ENCODE measurements around the gene CBFA2T2.
"Not testable (repeated sequence)": the region's sequence is repeated elsewhere in the genome, so short reads cannot be mapped to it uniquely, and the experiment has no call there.

CBFA2T2 gene

DNA sequence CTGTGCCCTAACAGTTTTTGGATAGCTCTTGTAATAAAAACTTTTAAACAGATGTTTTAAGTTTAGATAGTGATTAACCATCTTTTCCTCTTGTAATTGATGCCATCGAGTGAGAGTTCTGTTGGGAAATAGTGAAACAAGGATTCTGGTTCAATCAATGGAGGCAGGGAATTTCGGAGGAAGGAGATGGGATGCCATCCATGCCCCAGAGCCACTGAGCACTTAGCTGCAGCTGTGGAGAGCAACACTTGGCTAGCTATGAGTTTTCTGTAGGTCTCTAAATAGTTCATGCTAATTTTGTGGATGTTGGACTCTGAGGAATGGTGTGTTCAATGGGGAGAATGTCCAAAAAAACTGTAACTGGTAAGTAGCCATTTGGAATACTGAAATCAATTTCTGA, 16.7 kb downstream of the CBFA2T2 start:
- Mint-ChIP-seq H3K36me3 (ENCODE audit: low read depth) (no peaks in the 10 kb centered on the region), H3K27ac (no peak overlapping the region), H3K4me1 (ENCODE audit: low read depth) (peaks cover 6% of the 10 kb centered on the region), H3K27me3 (no peaks in the 10 kb centered on the region), H3K4me3 (no peak overlapping the region), H3K9me3 (no peaks in the 10 kb centered on the region)
- intact Hi-C loops (cut with micrococcal nuclease) = no loop called here

DNA sequence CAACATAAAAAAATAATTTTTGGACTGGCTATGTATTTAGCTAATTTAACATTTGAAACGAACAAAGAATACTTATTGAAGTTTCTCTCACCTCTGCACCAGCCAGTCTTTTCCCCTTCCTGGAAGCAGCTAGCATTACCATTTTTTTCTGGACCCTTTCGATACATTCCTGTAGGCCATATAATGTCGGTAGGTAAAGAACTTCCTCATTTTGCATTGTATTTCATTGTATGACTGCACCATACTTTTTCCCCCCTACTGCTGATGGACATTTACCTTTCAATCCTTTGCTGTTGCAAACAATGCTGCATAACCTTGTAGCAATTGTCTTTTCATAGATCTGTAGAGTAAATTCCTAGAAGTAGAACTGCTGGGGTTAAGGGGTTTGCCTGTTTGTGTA, 17.6 kb downstream of the CBFA2T2 start:
- Mint-ChIP-seq H3K36me3 (ENCODE audit: low read depth) (no peaks in the 10 kb centered on the region), H3K27ac (no peak overlapping the region)

DNA sequence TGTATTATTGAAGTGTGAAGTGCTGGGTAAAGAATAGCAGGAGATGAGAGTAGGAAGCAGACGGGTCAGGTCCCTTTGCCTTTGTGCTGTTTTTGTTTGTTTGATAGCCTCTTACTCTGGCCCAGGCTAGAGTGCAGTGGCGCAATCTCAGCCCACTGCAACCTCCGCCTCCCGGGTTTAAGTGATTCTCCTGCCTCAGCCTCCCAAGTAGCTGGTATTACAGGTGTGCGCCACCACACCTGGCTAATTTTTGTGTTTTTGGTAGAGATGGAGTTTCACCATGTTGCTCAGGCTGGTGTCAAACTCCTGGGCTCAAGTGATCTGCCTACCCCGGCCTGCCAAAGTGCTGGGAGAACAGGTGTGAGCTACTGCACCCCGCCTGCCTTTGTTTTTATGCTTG, 18.1 kb downstream of the CBFA2T2 start:
- H3K27me3 Mint-ChIP-seq; H3K4me3 Mint-ChIP-seq; H3K4me1 Mint-ChIP-seq (ENCODE audit: low read depth); H3K9me3 Mint-ChIP-seq; H3K27ac Mint-ChIP-seq; intact Hi-C loops (cut with micrococcal nuclease); H3K36me3 Mint-ChIP-seq (ENCODE audit: low read depth): not testable (repeated sequence)

More for the DNA sequence above, 17.6 kb downstream of the CBFA2T2 start:
- intact Hi-C loops (cut with micrococcal nuclease) = no loop called here
- H3K4me1 Mint-ChIP-seq (ENCODE audit: low read depth) = peaks cover 6% of the 10 kb centered on the region
- H3K27me3 Mint-ChIP-seq = no peaks in the 10 kb centered on the region
- H3K4me3 Mint-ChIP-seq = no peak overlapping the region
- no peaks in the 10 kb centered on the region for H3K9me3 Mint-ChIP-seq

DNA sequence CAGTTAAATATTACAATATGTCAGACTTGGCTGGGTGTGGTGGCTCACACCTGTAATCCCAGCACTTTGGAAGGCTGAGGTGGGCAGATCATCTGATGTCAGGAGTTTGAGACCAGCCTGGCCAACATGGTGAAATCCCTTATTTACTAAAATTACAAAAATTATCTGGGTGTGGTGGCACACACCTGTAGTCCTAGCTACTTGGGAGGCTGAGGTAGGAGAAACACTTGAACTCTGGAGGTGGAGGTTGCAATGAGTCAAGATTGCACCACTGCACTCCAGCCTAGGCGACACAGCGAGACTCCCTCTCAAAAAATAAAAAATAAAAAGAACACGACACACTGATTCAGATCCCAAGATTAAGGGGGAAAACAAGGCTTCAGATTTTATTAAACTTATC, 19.2 kb downstream of the CBFA2T2 start:
- intact Hi-C loops (cut with micrococcal nuclease); H3K27me3 Mint-ChIP-seq; H3K27ac Mint-ChIP-seq; H3K4me1 Mint-ChIP-seq (ENCODE audit: low read depth); H3K36me3 Mint-ChIP-seq (ENCODE audit: low read depth); H3K4me3 Mint-ChIP-seq; H3K9me3 Mint-ChIP-seq: not testable (repeated sequence)

DNA sequence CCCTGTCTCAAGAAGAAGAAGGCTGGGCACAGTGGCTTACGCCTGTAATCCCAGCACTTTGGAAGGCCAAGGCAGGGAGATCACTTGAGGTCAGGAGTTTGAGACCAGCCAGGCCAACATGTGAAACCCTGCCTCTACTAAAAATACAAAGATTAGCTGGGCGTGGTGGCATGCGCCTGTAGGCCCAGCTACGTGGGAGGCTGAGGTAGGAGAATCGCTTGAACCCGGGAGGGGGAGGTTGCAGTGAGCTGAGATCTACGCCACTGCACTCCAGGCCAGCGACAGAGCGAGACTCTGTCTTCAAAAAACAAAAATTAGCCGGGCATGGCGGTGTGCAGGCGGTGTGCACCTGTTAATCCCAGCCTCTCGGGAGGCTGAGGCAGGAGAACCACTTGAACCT, 22.0 kb downstream of the CBFA2T2 start:
- H3K4me3 Mint-ChIP-seq; H3K4me1 Mint-ChIP-seq (ENCODE audit: low read depth); H3K27ac Mint-ChIP-seq; H3K27me3 Mint-ChIP-seq; H3K9me3 Mint-ChIP-seq; intact Hi-C loops (cut with micrococcal nuclease); H3K36me3 Mint-ChIP-seq (ENCODE audit: low read depth): not testable (repeated sequence)

DNA sequence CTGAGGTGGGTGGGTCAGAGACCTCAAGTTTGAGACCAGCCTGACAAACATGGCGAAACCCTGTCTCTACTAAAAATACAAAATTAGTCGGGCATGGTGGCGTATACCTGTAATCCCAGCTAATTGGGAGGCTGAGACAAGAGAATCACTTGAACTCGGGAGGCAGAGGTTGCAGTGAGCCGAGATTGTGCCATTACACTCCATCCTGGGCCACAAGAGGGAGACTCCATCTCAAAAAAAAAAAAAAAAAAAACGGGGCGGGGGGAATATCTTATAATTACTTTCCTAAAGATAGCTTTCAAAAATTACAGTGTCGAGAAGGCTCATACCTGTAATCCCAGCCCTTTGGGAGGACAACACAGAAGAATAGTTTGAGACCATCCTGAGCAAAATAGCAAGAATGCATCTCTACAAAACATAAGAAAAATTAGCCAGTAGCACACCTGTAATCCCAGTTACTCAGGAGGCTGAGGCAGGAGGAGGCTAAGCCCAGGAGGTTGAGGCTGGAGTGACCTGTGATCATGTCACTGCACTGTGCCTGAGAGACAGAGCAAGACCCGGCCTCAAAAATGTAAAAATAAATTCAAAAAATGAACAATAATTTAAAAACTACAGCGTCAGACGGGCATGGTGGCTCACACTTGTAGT, 25.8 kb downstream of the CBFA2T2 start:
- H3K27ac Mint-ChIP-seq = no peak overlapping the region
- intact Hi-C loops (cut with micrococcal nuclease) = no loop called here
- H3K9me3 Mint-ChIP-seq = no peaks in the 10 kb centered on the region
- H3K4me1 Mint-ChIP-seq (ENCODE audit: low read depth) = peaks cover 5% of the 10 kb centered on the region
- no peak overlapping the region for H3K4me3 Mint-ChIP-seq
- no peaks in the 10 kb centered on the region for H3K27me3 Mint-ChIP-seq
- peaks cover 10% of the 10 kb centered on the region for H3K36me3 Mint-ChIP-seq (ENCODE audit: low read depth)

DNA sequence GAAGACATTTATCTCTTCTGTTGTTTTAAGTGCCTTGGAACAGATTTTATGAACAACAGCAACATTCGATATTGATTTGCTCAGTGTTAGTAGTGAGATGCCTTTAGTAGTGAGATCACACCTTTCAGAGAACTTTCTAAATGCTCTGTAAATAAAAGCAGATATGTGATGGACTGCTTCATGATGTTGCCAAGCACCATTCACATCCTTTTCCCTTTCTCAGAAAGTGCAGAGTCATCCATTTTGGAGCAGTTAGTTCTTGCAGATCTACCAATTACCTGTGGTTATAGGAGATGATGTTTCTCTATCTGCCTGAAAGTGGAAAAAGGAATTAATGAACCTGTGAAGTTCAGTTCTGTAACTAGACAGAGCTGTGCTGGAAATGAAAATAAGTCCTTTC, 27.0 kb downstream of the CBFA2T2 start:
- H3K9me3 Mint-ChIP-seq = no peaks in the 10 kb centered on the region
- no peak overlapping the region for H3K27ac Mint-ChIP-seq
- H3K4me1 Mint-ChIP-seq (ENCODE audit: low read depth) = peaks cover 5% of the 10 kb centered on the region
- H3K27me3 Mint-ChIP-seq = no peaks in the 10 kb centered on the region
- peaks cover 10% of the 10 kb centered on the region for H3K36me3 Mint-ChIP-seq (ENCODE audit: low read depth)
- intact Hi-C loops (cut with micrococcal nuclease) = no loop called here
- H3K4me3 Mint-ChIP-seq = no peak overlapping the region

DNA sequence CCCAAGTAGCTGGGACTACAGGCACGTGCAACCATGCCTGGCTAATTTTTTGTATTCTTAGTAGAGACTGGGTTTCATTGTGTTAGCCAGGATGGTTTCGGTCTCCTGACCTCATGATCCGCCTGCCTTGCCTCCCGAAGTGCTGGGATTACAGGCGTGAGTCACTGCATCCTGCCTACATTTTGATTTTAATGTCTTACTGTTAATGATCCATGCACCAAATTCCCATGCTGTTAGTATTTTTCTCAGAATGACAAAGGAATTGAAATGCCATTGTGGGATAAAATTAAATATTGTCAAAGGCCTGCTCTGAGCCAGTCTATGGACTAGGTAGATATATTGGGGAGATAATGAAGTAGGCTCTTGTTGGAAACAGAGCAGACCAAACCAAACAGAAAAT, 28.2 kb downstream of the CBFA2T2 start:
- intact Hi-C loops (cut with micrococcal nuclease) = no loop called here
- Mint-ChIP-seq H3K27me3 (no peaks in the 10 kb centered on the region), H3K36me3 (ENCODE audit: low read depth) (peaks cover 10% of the 10 kb centered on the region), H3K4me1 (ENCODE audit: low read depth) (peaks cover 5% of the 10 kb centered on the region), H3K9me3 (no peaks in the 10 kb centered on the region), H3K27ac (no peak overlapping the region), H3K4me3 (no peak overlapping the region)

DNA sequence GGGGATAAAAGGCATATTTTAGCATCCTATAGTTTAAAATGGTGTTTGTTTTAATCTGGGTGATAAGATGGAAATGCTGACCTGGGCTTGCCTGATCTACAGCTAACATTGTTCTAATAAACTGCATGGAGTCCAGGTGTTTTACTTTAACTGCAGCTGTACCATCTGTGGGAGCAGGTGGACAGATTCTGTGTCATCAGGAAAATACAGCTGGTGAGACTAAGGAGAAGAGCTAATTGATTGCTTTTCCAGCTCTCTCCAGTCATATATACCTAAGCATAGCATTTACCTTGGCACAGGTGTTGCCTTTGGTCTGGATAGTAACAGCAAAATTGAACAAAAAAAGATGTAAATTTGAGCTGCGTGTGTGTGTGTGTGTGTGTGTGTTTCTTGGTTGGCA, 31.6 kb downstream of the CBFA2T2 start:
- no peak overlapping the region for H3K27ac Mint-ChIP-seq
- intact Hi-C loops (cut with micrococcal nuclease) = no loop called here

DNA sequence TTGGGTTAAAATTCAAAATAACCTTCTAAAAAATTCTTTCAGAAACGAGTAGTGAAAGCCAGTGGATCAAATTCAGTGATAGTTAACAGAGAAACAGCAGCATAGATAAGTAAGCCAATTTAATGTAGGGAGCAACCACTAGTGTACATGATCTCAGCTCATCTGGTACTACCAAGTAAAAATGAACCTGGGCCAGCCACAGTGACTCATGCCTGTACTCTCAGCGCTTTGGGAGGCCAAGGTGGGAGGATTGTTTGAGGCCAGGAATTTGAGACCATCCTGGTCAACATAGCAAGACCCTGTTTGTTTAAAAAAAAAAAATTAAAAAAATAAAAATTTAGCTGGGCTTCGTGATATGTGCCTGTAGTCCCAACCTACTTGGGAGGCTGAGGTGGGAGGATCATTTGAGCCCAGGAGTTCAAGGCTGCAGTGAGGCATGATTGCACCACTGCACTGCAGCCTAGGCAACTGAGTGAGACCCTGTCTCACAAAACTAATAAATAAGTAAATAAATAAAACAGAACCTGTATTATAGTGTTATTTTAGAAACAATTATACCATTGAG, 32.4 kb downstream of the CBFA2T2 start:
- Mint-ChIP-seq H3K9me3 (no peaks in the 10 kb centered on the region), H3K4me3 (no peak overlapping the region), H3K27ac (no peak overlapping the region), H3K36me3 (ENCODE audit: low read depth) (peaks cover 25% of the 10 kb centered on the region), H3K27me3 (no peaks in the 10 kb centered on the region), H3K4me1 (ENCODE audit: low read depth) (no peaks in the 10 kb centered on the region)
- intact Hi-C loops (cut with micrococcal nuclease) = no loop called here

More for the DNA sequence above, 31.6 kb downstream of the CBFA2T2 start:
- no peaks in the 10 kb centered on the region for H3K9me3 Mint-ChIP-seq
- no peaks in the 10 kb centered on the region for H3K27me3 Mint-ChIP-seq
- H3K4me1 Mint-ChIP-seq (ENCODE audit: low read depth) = no peaks in the 10 kb centered on the region
- peaks cover 24% of the 10 kb centered on the region for H3K36me3 Mint-ChIP-seq (ENCODE audit: low read depth)
- no peak overlapping the region for H3K4me3 Mint-ChIP-seq

DNA sequence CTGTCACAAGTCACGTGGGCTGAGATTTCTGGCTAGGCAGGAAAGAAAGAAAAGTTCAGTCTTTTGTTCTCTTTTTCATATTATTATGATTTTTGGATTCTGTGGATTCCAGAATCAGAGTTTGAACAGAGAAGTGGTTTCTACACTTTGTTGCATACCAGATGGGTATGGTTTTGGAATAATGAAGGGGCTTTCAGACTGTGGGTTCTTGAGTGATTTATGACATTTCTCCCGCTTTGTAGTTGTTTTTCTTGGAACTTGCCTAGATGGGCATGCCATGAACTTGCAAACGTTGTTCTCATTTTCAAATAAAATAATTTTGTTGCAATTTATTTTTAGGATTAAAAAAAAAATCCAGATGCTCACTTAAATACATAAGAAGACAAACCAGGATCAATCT, 34.4 kb downstream of the CBFA2T2 start:
- Mint-ChIP-seq H3K4me1 (ENCODE audit: low read depth) (no peaks in the 10 kb centered on the region), H3K27me3 (no peaks in the 10 kb centered on the region), H3K36me3 (ENCODE audit: low read depth) (peaks cover 35% of the 10 kb centered on the region), H3K9me3 (no peaks in the 10 kb centered on the region), H3K27ac (no peak overlapping the region), H3K4me3 (no peak overlapping the region)
- intact Hi-C loops (cut with micrococcal nuclease) = no loop called here

DNA sequence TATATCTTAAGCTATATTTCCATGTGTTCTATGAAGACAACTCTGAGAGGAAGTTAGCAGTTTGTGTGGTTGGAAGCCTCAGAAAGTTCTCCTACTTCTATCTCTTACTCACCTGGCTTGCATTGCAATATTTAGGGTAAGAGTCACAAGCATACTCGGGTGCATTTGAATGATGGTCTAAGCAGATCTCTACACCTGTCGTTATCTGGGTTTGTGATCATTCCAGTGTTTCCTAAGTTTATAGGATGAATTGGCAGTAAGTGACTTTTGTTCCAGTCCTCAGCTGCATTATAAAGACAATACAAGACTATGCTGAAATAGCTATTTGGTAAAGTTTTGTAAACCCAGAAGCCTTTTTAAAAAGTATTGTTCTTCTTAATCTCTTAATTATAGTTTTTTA, 36.9 kb downstream of the CBFA2T2 start:
- Mint-ChIP-seq H3K36me3 (ENCODE audit: low read depth) (peaks cover 33% of the 10 kb centered on the region), H3K4me1 (ENCODE audit: low read depth) (peaks cover 11% of the 10 kb centered on the region), H3K9me3 (no peaks in the 10 kb centered on the region), H3K4me3 (no peak overlapping the region), H3K27me3 (no peaks in the 10 kb centered on the region), H3K27ac (no peak overlapping the region)
- intact Hi-C loops (cut with micrococcal nuclease) = no loop called here

DNA sequence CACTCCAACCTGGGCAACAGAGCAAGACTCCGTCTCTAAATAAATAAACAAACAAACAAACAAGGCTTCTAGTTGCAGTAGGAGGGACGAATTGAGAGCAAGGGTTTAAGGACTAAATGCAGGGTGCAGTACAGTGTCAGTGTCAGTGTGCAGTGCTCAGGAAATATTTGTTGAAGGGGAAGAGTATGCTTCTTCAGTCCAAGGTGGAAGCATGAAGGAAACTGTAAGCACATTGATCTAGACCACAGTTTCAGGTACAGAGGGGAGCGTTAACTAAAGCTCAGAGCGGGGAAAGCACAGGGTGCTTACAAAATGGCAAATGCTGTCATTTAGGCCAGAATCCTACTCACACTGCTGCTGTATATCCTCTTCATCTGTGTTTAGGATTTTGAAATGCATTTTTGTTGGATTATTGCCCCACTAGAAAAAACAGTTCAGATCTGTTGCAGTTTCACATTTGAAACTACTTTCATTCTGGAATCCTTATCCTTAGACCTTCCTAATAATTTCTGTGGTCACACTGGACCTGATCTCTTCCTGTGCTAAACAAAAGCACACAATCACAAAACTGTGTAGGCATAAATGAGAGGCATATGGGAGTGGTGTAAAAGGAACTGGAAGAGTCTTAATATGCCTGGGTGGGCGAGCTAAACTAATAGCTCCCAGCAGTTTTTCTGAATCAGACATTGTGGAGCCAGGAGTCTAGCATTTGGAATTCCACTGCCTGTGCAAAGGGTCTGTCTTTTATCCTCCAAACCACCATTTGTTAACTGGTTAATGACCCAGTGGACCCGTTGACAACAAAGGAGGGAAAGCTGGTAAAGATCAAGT, 41.4 kb downstream of the CBFA2T2 start:
- Mint-ChIP-seq H3K36me3 (ENCODE audit: low read depth) (peaks cover 19% of the 10 kb centered on the region), H3K4me3 (no peak overlapping the region), H3K27ac (no peak overlapping the region), H3K9me3 (no peaks in the 10 kb centered on the region), H3K4me1 (ENCODE audit: low read depth) (peaks cover 17% of the 10 kb centered on the region), H3K27me3 (no peaks in the 10 kb centered on the region)
- intact Hi-C loops (cut with micrococcal nuclease) = no loop called here

DNA sequence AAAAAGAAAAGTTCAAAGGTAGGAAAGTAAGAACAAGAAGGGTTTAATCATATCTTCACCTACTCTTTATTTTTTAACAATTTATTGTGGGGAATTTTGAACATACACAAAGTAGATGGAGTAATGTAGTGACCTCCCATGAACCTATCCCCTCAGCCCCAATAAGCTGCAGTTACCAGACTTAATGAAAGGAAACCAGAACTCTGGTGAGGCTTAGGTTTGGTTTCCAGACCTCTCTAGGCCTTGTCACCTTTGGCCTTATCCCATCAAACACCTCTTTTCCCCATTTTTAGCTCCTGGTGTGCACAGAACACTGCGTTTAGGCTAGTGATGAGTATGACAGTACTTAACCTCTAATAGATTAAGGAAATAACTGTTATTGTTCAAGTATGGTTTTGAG, 42.0 kb downstream of the CBFA2T2 start:
- intact Hi-C loops (cut with micrococcal nuclease) = no loop called here
- Mint-ChIP-seq H3K36me3 (ENCODE audit: low read depth) (peaks cover 25% of the 10 kb centered on the region), H3K27ac (no peak overlapping the region), H3K27me3 (no peaks in the 10 kb centered on the region), H3K4me1 (ENCODE audit: low read depth) (peaks cover 17% of the 10 kb centered on the region), H3K9me3 (no peaks in the 10 kb centered on the region), H3K4me3 (no peak overlapping the region)
